Trophoblast cell (in vitro differentiated cells and primary cell): ENCODE results near the gene PFKFB3.

Experiments
- DNase-seq, 2 donors: peaks; one replicate each; pipeline ENCODE4 v3.0.0-alpha.2; 2016
- H2AFZ ChIP-seq: 2 replicates; pipeline ENCODE4 v1.6.1; 2013; ENCODE audit warnings: low read length, moderate library complexity, mild to moderate bottlenecking; ENCODE audit not compliant: insufficient read depth, poor library complexity
- H2AK5ac ChIP-seq: 2 replicates; pipeline ENCODE4 v1.6.1; 2013; ENCODE audit warnings: mild to moderate bottlenecking, low read length
- H2BK120ac ChIP-seq: 2 replicates; pipeline ENCODE4 v1.6.1; 2013; ENCODE audit warnings: low read length, mild to moderate bottlenecking, moderate library complexity; ENCODE audit not compliant: insufficient read depth, poor library complexity
- H2BK12ac ChIP-seq: 2 replicates; pipeline ENCODE4 v1.6.1; 2013; ENCODE audit warnings: mild to moderate bottlenecking, low read length, moderate library complexity
- H2BK5ac ChIP-seq: 2 replicates; pipeline ENCODE4 v1.6.1; 2013; ENCODE audit warnings: low read length, low read depth, moderate library complexity, mild to moderate bottlenecking; ENCODE audit not compliant: poor library complexity
- H3K14ac ChIP-seq: 2 replicates; pipeline ENCODE4 v1.6.1; 2013; ENCODE audit warnings: mild to moderate bottlenecking, low read length
- H3K18ac ChIP-seq: 2 replicates; pipeline ENCODE4 v1.6.1; 2013; ENCODE audit warnings: mild to moderate bottlenecking, low read length
- H3K23ac ChIP-seq: 2 replicates; pipeline ENCODE4 v1.6.1; 2013; ENCODE audit warnings: low read length
- H3K27ac ChIP-seq: 2 replicates; pipeline ENCODE4 v1.5.1; 2013; ENCODE audit warnings: low read depth, mild to moderate bottlenecking, inconsistent platforms, low read length, moderate library complexity
- H3K27me3 ChIP-seq: 2 replicates; pipeline ENCODE4 v1.6.1; 2013; ENCODE audit warnings: inconsistent platforms, mild to moderate bottlenecking, low read length, moderate library complexity; ENCODE audit not compliant: insufficient read depth
- H3K36me3 ChIP-seq, 2 experiments: 1 replicate in 1 of 2; 2 replicates in 1 of 2; pipeline ENCODE4 v1.6.1; 2013; ENCODE audit warnings: low read length in 2 of 2, mild to moderate bottlenecking in 2 of 2, moderate library complexity in 1 of 2; ENCODE audit not compliant: insufficient read depth in 2 of 2, control insufficient read depth in 1 of 2
- H3K4ac ChIP-seq: 2 replicates; pipeline ENCODE4 v1.6.1; 2013; ENCODE audit warnings: low read depth, mild to moderate bottlenecking, low read length, moderate library complexity
- H3K4me1 ChIP-seq, 2 experiments: 1 replicate in 1 of 2; 2 replicates in 1 of 2; pipeline ENCODE4 v1.6.1; 2013; ENCODE audit warnings: low read length in 2 of 2, mild to moderate bottlenecking in 2 of 2, moderate library complexity in 1 of 2; ENCODE audit not compliant: insufficient read depth in 2 of 2, control insufficient read depth in 1 of 2
- H3K4me2 ChIP-seq: 2 replicates; pipeline ENCODE4 v1.6.1; 2013; ENCODE audit warnings: inconsistent platforms, mild to moderate bottlenecking, low read length, moderate library complexity
- H3K4me3 ChIP-seq: 2 replicates; pipeline ENCODE4 v1.5.1; 2013; ENCODE audit warnings: mild to moderate bottlenecking, low read depth, low read length, inconsistent platforms
- H3K79me1 ChIP-seq: one replicate; pipeline ENCODE4 v1.6.1; 2013; ENCODE audit warnings: low read length
- H3K79me2 ChIP-seq: 2 replicates; pipeline ENCODE4 v1.6.1; 2013; ENCODE audit warnings: low read length, mild to moderate bottlenecking; ENCODE audit not compliant: control insufficient read depth, insufficient read depth, poor library complexity
- H3K9ac ChIP-seq: 2 replicates; pipeline ENCODE4 v1.6.1; 2013; ENCODE audit warnings: mild to moderate bottlenecking, low read length
- H3K9me3 ChIP-seq: 2 replicates; pipeline ENCODE4 v1.6.1; 2013; ENCODE audit warnings: low read depth, mild to moderate bottlenecking, control low read depth, inconsistent platforms, low read length; ENCODE audit not compliant: insufficient read depth
- H4K12ac ChIP-seq: 2 replicates; pipeline ENCODE4 v1.6.1; 2013; ENCODE audit warnings: low read depth, mild to moderate bottlenecking, low read length, moderate library complexity
- H4K8ac ChIP-seq: 2 replicates; pipeline ENCODE4 v1.6.1; 2013; ENCODE audit warnings: low read depth, mild to moderate bottlenecking, low read length, moderate library complexity
- H4K91ac ChIP-seq: one replicate; pipeline ENCODE4 v1.6.1; 2013; ENCODE audit warnings: low read depth, mild to moderate bottlenecking, low read length, moderate library complexity
- WGBS: extraction: QIAGEN DNeasy Blood & Tissue Kit; methylation state at CpG from one replicate; pipeline ENCODE4 v1.1.7; 2013; ENCODE audit warnings: missing lambda C conversion rate; ENCODE audit not compliant: insufficient read length, insufficient coverage; ENCODE audit errors: extremely low coverage; 5-methylcytosine and 5-hydroxymethylcytosine counted together

PFKFB3 gene

DNA sequence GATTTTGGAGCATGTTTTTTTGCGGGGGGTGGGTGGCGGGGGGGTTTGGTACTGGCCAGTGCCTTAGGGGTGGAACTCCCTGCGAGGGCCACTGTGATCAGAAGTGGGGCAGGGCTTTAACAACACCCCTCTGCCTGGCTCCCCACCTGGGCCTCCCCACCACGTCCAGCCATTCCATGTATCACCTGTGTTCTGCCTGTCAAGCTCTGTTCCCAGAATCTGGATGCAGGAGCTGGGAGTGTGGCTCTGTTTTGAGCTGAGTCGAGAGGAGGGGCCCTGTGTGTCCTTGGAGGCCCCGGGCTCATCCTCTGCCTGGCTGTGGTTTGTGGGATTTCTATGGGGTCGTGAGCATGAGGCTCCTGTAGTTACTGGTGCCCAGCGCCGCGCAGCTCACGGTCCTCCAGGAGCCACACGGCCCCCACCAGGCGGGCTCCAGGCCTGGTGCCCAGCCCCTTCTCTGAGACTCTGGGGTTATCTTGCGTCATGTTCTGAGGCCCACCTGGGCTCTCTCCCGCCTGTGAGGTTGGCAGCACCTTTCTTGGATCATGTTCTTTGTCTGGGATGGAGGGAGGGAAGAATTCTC is 29.6 kb downstream of the PFKFB3 start:
- Histone ChIP-seq H2BK120ac (no peak overlapping the region), H4K8ac (no peak overlapping the region), H3K4me1 (no peaks in the 10 kb centered on the region), H3K4me2 (no peak overlapping the region), H3K9ac (no peak overlapping the region), H3K4me3 (no peak overlapping the region), H2AFZ (no peak overlapping the region), H3K23ac (no peak overlapping the region), H2BK5ac (no peak overlapping the region), H3K36me3 (peaks cover 81 to 85% of the 10 kb centered on the region in 2 experiments), H4K91ac (no peak overlapping the region), H3K18ac (no peak overlapping the region), H3K9me3 (no peaks in the 10 kb centered on the region), H3K4ac (no peak overlapping the region), H3K79me1 (no peaks in the 10 kb centered on the region), H2AK5ac (no peak overlapping the region), H4K12ac (no peak overlapping the region), H3K27ac (no peak overlapping the region), H3K27me3 (no peaks in the 10 kb centered on the region), H3K14ac (no peak overlapping the region), H2BK12ac (no peak overlapping the region), H3K79me2 (no peaks in the 10 kb centered on the region)
- no CpG with 5 or more reads among the region's 15 CpGs for WGBS
- no peak for DNase-seq

DNA sequence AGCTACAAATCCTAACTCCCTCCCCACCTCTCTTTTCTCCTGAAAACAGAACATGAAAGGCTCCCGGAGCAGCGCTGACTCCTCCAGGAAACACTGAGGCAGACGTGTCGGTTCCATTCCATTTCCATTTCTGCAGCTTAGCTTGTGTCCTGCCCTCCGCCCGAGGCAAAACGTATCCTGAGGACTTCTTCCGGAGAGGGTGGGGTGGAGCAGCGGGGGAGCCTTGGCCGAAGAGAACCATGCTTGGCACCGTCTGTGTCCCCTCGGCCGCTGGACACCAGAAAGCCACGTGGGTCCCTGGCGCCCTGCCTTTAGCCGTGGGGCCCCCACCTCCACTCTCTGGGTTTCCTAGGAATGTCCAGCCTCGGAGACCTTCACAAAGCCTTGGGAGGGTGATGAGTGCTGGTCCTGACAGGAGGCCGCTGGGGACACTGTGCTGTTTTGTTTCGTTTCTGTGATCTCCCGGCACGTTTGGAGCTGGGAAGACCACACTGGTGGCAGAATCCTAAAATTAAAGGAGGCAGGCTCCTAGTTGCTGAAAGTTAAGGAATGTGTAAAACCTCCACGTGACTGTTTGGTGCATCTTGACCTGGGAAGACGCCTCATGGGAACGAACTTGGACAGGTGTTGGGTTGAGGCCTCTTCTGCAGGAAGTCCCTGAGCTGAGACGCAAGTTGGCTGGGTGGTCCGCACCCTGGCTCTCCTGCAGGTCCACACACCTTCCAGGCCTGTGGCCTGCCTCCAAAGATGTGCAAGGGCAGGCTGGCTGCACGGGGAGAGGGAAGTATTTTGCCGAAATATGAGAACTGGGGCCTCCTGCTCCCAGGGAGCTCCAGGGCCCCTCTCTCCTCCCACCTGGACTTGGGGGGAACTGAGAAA is 30.4 kb downstream of the PFKFB3 start:
- WGBS, result no CpG with 5 or more reads among the region's 28 CpGs

DNA sequence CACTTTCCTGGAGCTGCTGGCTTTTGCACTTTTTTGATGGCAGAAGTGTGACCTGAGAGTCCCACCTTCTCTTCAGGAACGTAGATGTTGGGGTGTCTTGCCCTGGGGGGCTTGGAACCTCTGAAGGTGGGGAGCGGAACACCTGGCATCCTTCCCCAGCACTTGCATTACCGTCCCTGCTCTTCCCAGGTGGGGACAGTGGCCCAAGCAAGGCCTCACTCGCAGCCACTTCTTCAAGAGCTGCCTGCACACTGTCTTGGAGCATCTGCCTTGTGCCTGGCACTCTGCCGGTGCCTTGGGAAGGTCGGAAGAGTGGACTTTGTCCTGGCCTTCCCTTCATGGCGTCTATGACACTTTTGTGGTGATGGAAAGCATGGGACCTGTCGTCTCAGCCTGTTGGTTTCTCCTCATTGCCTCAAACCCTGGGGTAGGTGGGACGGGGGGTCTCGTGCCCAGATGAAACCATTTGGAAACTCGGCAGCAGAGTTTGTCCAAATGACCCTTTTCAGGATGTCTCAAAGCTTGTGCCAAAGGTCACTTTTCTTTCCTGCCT is 31.1 kb downstream of the PFKFB3 start:
- no CpG with 5 or more reads among the region's 11 CpGs for WGBS
- H2AK5ac ChIP-seq, result no peak overlapping the region
- H3K4me2 ChIP-seq, result no peak overlapping the region
- no peak overlapping the region for H3K4me3 ChIP-seq
- H3K14ac ChIP-seq, result no peak overlapping the region
- H3K79me1 ChIP-seq, result no peaks in the 10 kb centered on the region
- no peak overlapping the region for H2BK5ac ChIP-seq
- H3K4ac ChIP-seq, result no peak overlapping the region
- no peak overlapping the region for H3K27ac ChIP-seq
- H4K12ac ChIP-seq, result no peak overlapping the region
- DNase-seq, result no peak
- H3K4me1 ChIP-seq, result peaks cover 0 to under 1% of the 10 kb centered on the region in 2 experiments
- no peaks in the 10 kb centered on the region for H3K79me2 ChIP-seq
- peaks cover 66 to 73% of the 10 kb centered on the region in 2 experiments for H3K36me3 ChIP-seq
- H4K8ac ChIP-seq, result no peak overlapping the region
- H2BK12ac ChIP-seq, result no peak overlapping the region
- H2BK120ac ChIP-seq, result no peak overlapping the region
- no peak overlapping the region for H3K23ac ChIP-seq
- no peaks in the 10 kb centered on the region for H3K9me3 ChIP-seq
- no peak overlapping the region for H3K18ac ChIP-seq
- no peak overlapping the region for H2AFZ ChIP-seq
- no peaks in the 10 kb centered on the region for H3K27me3 ChIP-seq
- no peak overlapping the region for H4K91ac ChIP-seq
- H3K9ac ChIP-seq, result no peak overlapping the region

More for the DNA sequence above, 30.4 kb downstream of the PFKFB3 start:
- Histone ChIP-seq H3K14ac (no peak overlapping the region), H2BK12ac (no peak overlapping the region), H3K4me1 (no peaks in the 10 kb centered on the region), H4K91ac (no peak overlapping the region), H2BK5ac (no peak overlapping the region), H3K4me2 (no peak overlapping the region), H4K8ac (no peak overlapping the region), H3K18ac (peak overlapping the region; percentile 12), H3K4ac (no peak overlapping the region), H3K9me3 (no peaks in the 10 kb centered on the region), H3K27me3 (no peaks in the 10 kb centered on the region), H3K27ac (no peak overlapping the region), H4K12ac (no peak overlapping the region), H3K79me2 (no peaks in the 10 kb centered on the region), H3K36me3 (peaks cover 73 to 80% of the 10 kb centered on the region in 2 experiments), H3K23ac (no peak overlapping the region), H2BK120ac (no peak overlapping the region), H3K79me1 (no peaks in the 10 kb centered on the region), H3K9ac (no peak overlapping the region), H2AFZ (no peak overlapping the region), H2AK5ac (no peak overlapping the region), H3K4me3 (no peak overlapping the region)
- peak in 1 of 2 donors; percentile 36 for DNase-seq

DNA sequence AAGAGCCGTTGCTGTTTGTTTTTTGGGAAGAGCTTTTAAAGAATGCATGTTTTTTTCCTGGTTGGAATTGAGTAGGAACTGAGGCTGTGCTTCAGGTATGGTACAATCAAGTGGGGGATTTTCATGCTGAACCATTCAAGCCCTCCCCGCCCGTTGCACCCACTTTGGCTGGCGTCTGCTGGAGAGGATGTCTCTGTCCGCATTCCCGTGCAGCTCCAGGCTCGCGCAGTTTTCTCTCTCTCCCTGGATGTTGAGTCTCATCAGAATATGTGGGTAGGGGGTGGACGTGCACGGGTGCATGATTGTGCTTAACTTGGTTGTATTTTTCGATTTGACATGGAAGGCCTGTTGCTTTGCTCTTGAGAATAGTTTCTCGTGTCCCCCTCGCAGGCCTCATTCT is 31.6 kb downstream of the PFKFB3 start:
- H3K4me2 ChIP-seq, result no peak overlapping the region

More for the DNA sequence above, 31.6 kb downstream of the PFKFB3 start:
- Histone ChIP-seq H4K8ac (no peak overlapping the region), H3K9me3 (no peaks in the 10 kb centered on the region), H4K12ac (no peak overlapping the region), H3K23ac (no peak overlapping the region), H3K4ac (no peak overlapping the region), H3K79me2 (no peaks in the 10 kb centered on the region), H2BK120ac (no peak overlapping the region), H3K9ac (no peak overlapping the region), H4K91ac (no peak overlapping the region), H3K4me3 (no peak overlapping the region), H3K36me3 (peaks cover 60 to 67% of the 10 kb centered on the region in 2 experiments), H3K18ac (no peak overlapping the region), H3K27me3 (no peaks in the 10 kb centered on the region), H3K79me1 (no peaks in the 10 kb centered on the region), H2BK5ac (no peak overlapping the region), H3K14ac (no peak overlapping the region), H3K4me1 (peaks cover 0 to 2% of the 10 kb centered on the region in 2 experiments), H2AK5ac (no peak overlapping the region), H3K27ac (no peak overlapping the region), H2BK12ac (no peak overlapping the region), H2AFZ (no peak overlapping the region)
- no peak for DNase-seq
- WGBS, result no CpG with 5 or more reads among the region's 13 CpGs
